HG02884 (cell line): Measurements from ENCODE around the gene RTRAF.

Experiments
- ATAC-seq: cut with Tn5 transposase; IDR thresholded peaks from one replicate; pipeline ENCODE4 v1.9.1; 2021; ENCODE audit warnings: mild to moderate bottlenecking, moderate library complexity; ENCODE audit not compliant: unreplicated experiment

RTRAF gene

DNA sequence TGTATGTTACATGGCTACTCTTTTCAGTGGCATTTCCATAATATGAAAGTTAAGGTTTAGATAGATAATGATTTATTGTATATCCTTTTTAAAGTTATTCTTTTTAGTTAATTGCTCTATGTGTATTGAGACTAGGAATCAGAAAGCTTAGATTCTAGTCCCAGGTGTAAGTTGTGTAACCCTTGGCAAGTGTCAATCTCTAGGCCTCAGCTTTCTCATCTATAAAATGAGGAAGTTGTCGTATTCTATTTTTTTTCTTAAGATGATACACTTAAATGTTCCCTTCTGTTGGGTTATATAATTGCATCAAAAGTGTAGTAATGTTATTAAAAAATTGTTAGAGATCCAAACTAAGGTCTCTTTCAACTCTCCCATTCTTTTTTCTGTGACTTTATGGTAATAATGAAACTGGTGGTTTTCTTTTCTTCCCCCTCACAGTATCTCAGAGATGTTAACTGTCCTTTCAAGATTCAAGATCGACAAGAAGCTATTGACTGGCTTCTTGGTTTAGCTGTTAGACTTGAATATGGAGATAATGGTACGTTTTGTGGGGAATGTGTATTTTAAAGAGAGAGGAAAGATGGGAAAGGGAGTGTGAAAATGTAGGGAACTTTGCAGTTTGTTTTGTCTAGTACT is 4.1 kb downstream of the RTRAF start:
- ATAC-seq: no peak

DNA sequence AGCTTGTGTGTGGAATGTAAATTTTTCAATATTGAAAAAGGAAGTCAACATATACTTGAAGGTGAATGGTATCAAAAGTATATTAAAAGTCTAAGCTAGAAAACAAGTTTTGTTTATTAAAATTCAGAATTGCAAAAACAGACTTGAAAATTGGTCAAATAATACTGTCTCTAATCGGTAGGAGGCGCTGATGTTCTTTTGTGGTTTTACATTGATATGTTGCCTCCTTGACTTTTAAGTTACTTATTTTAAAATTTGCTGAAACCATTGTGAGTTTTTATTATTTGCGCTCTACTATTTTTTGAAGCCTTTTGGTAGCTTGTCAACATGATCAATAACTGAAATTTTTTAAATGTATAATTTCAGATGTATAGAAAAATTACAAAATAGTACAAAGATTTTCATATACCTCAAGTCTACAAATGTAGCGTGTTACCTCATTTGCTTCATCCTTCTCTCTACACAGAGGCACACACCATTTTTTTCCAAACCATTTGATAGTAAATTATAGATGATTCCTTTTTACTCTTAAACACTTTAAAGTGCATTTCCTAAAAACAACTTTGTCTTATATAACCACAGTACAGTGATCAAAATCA is 6.9 kb downstream of the RTRAF start:
- no peak for ATAC-seq

DNA sequence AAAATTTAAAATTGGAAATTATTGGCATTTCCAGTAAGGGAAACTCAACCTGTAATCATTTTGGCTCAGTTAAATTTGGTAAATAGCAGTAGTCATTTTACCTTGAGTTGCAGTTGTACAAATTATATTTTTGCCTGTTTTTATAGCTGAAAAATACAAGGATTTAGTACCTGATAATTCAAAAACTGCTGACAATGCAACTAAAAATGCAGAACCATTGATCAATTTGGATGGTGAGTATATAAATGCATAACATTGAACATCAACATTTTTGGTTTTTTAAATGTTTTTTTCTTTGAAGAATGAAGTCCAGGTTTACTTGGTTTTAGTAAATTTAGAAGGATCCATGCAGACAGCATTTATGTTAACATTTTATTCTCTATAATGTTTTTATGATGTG is 9.0 kb downstream of the RTRAF start:
- no peak for ATAC-seq

DNA sequence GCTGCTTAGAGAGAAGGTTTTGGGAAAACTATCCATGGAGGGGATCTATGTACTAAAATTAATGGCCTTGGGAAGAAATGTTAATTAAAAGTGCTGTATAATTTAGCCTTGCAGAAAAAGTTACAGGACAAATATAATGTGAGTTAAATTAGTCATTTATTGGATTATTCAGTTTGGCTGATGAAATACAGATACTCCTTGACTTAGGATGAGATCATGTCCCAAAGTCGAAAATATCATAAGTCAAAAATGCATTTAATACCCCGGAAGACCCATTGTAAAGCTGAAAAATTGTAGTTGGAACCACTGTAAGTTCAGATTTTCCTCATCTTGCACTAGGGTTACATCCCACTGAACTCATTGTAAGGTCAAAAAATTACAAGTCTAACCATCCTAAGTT is 9.7 kb downstream of the RTRAF start:
- ATAC-seq: no peak

DNA sequence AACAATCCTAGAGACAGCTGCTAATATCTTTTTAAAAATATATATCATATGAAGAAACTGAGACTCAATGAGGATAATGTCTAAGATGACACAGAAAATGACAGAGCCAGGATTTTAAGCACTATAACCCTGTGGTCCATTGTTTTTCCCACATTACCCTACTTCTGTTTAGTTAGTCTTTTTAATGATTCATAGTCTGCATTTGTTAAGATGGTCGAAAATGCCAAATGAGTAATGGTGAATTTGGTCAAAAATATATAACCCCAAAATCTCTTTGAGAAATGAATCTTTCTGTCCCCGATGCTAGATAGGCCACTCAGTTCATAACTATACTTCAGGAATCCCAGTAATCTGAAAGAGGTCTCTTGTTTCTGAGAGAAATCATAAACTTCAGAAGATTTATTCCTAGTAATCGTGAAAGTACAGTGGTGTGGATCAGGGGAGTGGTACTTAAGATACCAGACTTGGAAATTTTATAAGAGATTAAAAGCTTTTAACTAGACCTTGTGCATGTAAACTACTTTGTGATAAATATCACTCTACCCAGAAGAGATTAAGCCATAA is 10.8 kb downstream of the RTRAF start:
- no peak for ATAC-seq

DNA sequence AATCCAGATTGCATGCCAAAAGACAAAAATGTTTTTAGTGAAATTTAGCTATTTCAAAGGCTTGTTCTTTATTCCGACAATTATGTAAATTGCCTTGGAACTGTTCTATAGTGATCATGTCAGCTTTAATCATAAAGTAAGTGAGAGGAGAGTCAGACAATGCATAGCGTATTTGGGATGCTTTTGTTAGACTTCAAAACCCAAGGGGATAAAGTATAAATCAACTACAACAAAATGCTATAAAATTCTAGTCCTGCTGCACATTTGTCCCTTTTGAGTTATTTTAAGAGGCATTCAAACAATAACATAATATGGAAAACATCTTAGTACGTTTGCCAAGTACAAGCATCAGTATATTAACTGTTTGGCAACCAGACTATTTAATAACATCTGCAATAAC is 11.3 kb downstream of the RTRAF start:
- no peak for ATAC-seq

DNA sequence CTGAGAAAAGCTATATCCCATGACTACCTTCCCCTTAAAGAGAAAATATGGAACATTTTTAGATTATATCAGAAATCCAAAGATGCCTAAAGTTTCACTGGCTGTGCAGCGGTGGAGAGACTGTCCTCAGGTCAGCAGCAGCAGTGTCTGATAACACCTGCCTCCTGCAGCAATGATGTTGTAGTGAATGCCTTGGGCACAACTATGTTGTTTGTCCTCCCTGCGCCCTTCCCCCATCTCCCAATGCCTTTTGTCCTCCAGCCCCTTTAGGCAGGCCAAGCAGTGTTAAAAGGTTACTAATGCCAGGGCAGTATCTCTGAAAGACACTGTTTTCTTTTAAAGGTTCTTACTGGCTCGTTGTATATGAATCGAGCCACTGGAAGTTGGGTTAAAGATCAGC is 13.2 kb downstream of the RTRAF start:
- no peak for ATAC-seq

DNA sequence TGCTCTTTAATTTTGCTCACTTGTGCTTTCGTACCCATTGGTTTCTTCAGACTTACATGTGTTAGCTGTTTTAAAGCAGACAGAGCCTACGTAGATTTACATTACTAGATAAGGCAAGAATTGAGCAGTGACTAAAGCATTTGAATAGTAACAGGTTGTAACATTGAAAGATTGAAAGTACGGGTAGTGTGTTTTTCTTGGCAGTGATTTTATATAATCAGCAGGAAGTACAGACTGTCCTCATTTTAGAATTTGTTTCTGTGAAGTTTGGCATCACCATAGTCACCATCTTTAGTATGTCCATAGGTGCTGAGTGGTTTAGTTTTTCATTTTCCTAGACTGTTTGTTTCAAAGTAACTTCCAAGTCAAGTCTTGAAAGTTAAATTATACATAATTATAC is 14.0 kb downstream of the RTRAF start:
- ATAC-seq: no peak

DNA sequence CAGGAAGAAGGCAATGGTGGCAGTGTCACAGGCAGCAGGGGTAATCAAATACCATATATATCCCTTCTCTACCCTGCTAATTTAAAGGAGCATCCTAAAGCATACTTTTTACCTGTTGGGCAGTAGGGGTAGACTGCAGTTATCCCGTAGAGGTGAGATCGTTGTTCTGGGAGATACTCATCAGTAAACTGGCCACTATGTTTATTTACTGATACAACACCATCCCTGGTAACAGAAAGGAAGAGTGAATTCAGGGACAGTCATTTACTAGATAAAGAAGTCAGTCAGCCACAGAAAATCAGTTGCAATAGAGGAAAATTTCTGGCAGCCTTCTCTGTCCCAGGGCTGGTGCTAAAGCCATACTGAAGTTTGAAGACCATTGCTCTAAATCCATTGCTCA is 16.3 kb downstream of the RTRAF start:
- no peak for ATAC-seq

DNA sequence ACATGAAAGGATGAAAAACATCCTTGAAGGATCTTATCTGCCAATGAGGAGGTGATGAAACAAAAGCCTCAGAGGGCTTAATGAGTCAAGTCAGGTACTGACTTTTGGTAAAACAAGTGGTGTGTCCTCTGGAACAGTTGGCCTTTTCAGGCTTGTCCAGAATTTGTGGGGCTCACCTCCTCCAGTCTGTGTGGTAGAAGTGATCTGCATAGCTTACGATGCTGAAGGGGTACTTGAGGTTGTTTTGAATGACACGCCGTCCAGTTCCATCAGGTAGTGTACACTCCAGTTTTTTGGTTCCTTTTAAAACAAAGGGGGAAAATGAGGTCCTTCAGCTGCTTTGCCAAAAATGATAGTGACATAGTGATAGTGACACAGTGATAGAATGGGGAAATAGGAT is 17.0 kb downstream of the RTRAF start:
- ATAC-seq: no peak

DNA sequence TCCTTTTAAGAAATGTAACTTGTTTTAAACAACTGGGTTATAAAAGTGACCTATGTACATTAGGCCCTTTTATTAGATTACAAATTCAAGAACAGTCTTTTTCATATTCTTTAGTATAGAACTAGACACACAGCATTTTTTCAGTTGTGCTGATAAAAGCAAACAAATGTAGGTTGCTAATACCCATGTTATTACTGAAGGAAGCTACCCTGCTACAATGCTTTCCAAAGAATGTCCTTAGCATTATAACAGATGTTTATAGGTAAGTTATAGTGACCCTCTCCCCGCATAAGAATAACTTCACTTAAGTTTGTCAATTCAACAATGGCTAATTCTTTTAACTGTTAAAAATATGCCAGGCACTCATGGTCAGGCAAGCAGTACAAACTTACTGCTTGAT is 17.9 kb downstream of the RTRAF start:
- ATAC-seq: no peak

DNA sequence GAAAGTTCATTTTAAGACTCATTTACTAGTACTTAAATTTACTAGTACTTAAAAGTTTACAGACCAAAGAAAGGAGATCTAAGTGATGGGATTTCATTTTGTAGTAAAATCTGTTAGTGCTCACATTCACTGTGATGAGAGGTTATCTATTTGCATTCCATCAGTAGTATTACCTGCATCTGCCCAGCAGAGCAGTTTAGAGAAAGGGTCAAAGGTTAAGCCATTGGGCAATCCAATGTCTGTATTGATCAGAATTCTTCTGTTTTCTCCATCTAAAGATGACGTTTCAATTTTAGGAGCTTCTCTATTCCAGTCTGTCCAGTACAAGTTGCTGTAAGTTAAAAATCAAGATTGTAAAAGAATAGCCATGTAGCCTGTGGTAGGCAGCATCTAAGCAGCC is 18.3 kb downstream of the RTRAF start:
- no peak for ATAC-seq

DNA sequence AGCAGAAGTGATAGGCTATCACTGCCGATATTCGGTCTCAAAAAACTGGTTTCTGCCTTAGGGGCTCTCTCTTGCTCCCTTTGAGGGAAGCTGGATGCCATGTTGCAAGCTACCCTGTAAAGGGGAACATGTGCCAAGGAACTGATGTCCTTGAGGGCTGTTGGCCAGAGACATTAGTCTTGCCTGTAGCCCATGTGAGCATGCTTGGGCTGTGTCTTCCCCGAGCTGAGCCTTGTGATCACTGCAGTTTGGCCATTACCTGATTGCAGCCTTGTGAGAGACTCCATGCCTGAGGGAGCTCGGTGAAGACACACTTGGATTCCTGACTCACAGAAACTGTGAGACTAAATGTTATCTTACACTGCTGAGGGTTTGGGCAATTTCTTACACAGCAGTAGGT is 18.8 kb downstream of the RTRAF start:
- no peak for ATAC-seq

DNA sequence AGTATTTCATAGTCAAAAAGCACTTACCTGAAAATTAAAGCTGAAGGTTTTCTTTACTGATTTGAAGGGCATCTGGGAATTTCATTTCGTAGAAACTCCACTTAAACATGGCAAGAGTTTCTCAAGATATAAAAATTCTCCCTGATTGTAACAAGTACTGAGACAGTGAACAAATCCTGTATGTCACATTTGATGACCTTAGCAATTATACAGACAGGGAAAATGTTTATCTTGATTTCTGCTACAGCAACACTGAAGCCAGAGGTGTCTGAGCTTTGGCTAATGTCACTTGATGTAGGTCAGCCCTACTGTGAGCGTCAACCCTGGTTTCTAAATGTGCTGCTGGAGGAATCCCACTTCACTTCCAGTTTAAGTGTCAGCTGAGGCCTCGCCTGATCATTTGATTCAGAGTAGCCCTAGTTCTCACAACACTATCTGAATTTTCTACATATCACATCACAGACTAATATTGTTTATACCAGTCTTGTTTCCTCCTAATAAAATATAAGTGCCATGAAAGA is 20.9 kb downstream of the RTRAF start:
- no peak for ATAC-seq

DNA sequence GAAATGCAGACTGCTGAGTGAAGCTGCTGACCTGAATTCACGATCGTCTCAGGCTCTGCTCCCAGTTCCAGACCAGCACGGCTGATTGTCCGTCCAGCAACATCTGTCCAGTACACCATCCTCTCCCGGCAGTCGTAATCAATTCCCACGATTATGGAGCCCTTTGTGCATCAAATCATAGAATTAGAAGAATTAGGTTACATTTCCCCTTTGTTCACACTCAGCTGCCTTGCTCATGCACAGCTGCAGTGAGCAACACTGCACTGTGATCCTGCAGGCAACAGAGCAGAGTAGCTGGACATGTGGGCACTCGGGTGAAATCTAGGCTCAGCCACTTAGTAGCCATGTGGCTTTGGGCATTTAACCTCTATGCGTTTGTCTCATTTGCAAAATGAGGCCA is 22.2 kb downstream of the RTRAF start:
- ATAC-seq: no peak

DNA sequence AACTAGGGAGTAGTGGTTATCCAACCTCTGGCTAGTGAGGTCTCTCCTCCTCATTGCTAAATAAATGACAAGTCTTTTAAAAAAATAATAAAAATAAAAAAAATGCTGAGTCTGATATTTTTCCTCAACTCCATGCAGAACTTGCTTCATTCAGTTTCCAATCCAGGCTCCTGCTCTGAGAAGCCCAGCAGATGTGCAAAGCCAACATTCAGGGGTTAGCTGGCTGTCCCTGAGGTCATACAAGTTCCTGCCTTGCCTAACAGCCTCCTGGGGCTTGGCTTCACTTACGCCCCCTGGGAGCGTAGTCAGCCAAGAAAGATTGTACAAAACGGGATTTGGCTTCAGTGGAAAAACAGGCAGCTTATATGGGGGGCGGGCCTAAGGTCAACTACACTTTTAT is 23.3 kb downstream of the RTRAF start:
- ATAC-seq: no peak

DNA sequence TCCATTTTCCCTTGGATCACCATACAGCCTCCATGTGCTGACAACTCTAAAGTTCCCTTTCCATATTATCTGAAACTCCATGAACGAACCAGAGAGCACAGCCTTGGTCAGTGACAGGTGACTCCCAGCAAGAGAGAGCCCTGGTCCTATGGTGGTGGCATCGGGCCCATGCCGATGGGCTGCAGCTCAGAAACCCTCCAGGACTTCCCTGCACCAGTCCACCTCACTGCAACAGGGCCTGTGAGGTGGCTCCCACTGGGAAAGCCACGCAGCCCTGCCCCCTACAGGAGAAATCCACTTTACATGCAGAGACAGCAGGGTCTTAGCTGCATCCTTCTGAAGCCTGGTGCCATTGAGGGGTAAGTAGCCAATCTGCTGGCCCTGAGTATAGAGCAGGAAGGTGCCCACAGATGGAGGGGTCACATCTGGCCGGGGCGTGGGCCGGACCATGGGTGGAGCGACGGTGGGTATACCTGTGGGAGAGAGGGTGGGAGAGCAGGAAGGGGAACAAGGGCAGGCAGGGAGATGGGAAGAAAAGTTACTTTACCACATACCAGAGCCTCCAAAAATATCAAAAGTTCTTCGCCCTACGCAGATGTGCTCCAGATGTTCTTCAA is 24.7 kb downstream of the RTRAF start:
- no peak for ATAC-seq

DNA sequence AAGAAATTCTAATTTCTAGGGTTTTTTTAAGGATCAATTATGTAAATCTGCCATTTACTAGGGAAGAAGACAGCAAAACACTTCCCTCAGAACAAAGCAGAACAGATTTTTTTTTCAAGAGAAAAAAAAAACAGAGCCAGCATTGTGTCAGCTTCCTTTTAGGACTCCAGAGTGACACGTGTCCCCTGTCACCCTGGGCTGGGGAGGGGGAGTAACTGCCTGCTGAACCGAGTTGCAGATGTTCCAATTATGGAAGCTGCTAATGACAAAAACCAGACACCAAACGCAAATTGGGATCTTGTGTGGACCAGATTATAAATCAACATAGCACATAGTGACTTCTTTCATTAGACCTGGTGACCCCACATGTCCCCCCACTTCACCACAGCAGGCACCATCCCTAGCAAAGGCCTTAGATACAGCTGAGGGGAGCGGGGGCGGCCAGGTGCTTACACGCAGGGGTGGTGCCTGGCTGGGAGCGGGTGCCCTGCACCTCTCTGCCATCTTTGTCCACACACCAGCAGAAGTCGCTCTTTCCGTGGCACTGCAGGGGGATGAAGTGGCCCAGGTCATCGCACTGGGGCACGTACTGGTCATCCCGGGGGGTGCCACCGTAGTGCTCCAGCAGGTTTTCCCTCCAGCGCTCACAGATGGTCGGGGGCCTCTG is 25.4 kb downstream of the RTRAF start:
- ATAC-seq: no peak

DNA sequence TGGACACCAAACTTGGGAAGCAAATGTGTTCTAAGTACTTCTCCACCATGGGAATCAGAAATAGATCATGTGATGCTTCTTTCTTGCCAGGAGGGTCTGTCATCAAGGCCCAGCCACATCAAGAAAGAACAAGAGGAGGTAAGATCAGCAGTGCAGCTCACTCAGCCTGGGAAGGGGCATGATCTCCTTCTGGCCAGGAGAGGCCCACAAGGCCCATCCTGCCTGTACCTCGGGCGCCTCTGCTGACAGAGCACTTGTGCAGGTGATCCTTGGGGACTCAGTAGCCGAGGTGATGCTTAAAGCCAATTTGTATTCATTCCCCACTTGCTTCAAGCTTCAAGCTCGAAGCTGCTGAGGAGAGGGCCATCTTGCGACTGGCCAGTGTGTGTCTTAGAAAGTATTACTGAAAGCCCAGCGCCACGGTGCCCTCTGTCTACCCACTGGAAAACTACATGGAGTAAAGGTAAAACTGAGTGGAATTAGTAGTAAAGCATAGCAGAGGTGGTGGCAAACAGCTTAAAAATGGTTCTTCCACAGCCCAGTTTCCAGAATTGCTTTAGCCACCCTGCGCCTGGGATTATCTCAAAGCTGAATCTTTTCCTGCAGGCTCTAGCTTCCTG is 26.2 kb downstream of the RTRAF start:
- ATAC-seq: no peak

DNA sequence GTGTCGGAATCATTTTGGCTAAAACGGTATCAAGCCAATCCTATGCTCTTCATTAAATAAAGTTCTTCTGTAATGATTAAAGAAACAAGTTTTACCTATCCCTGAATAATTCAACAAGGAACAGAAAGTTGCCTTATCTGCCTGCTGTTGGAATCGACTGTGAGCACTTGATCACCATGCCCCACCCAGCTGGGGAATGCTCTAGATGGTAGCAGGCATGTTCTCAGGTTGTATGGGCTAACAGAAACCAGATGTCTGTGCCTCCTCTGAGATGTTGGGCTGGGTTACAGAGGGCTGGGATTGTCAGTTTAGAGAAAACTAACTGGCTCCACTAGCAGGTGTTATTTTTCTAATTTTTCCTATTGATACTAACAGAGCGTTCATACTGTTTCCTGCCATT is 28.9 kb downstream of the RTRAF start:
- no peak for ATAC-seq

DNA sequence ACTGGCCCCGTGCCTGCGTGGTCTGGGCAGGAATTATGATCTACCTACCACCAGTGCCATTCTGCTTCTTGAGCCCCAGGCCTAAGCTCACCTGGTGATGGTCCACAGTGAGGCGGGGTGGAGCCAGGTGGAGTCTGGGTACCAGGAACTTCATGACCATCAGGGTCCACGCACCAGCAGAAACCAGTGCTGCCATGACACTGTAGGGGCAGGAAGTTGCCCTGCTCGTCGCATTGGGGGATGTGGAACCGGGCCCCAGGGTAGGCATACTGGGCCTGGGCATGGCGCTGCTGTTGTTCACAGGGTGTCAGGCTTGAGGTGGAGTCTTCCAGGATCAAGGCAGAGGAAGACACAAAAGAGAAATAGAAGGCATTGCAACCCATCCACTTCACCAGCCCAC is 29.6 kb downstream of the RTRAF start:
- no peak for ATAC-seq
